Stimulated activated CD8-positive, alpha-beta memory T cell treated with anti-CD3 and anti-CD28 coated beads, Interleukin-4, amount 100 ng/mL, for 24 hours (primary cell): ENCODE data around the gene LRP1B.

Experiments
- DNase-seq: peaks from one replicate; pipeline ENCODE4 v3.0.0-alpha.2; 2020; ENCODE audit warnings: low read depth

The LRP1B gene

GRCh38 chr2:141118836-141119235 lies 1012.0 kb downstream of the LRP1B start:
- no peak for DNase-seq

GRCh38 chr2:141113301-141113700 lies 1017.5 kb downstream of the LRP1B start:
- DNase-seq: no peak

GRCh38 chr2:141109633-141110032 lies 1021.2 kb downstream of the LRP1B start:
- no peak for DNase-seq

- no peak for DNase-seq
These were observed 1025.1 kb downstream of the LRP1B start for GRCh38 chr2:141105763-141106162.

- DNase-seq: no peak
These were observed 1027.6 kb downstream of the LRP1B start for GRCh38 chr2:141103216-141103615.

GRCh38 chr2:141079231-141079630 lies 1051.6 kb downstream of the LRP1B start:
- no peak for DNase-seq

- DNase-seq: no peak
These were observed 1055.1 kb downstream of the LRP1B start for GRCh38 chr2:141075753-141076152.

- no peak for DNase-seq
These were observed 1062.6 kb downstream of the LRP1B start for GRCh38 chr2:141068053-141068682.

GRCh38 chr2:141065042-141065441 lies 1065.8 kb downstream of the LRP1B start:
- DNase-seq: no peak

- DNase-seq: no peak
These were observed 1067.4 kb downstream of the LRP1B start for GRCh38 chr2:141063406-141063805.

GRCh38 chr2:141062443-141062842 lies 1068.4 kb downstream of the LRP1B start:
- DNase-seq: no peak

GRCh38 chr2:141062031-141062430 lies 1068.8 kb downstream of the LRP1B start:
- DNase-seq: no peak

- no peak for DNase-seq
These were observed 1072.3 kb downstream of the LRP1B start for GRCh38 chr2:141058556-141058955.

GRCh38 chr2:141055531-141055930 lies 1075.3 kb downstream of the LRP1B start:
- DNase-seq: no peak

GRCh38 chr2:141048951-141049350 lies 1081.9 kb downstream of the LRP1B start:
- DNase-seq: no peak

- DNase-seq: no peak
These were observed 1089.5 kb downstream of the LRP1B start for GRCh38 chr2:141041281-141041680.

- DNase-seq: no peak
These were observed 1092.5 kb downstream of the LRP1B start for GRCh38 chr2:141038341-141038740.

- no peak for DNase-seq
These were observed 1093.5 kb downstream of the LRP1B start for GRCh38 chr2:141037361-141037760.

- DNase-seq: no peak
These were observed 1094.9 kb downstream of the LRP1B start for GRCh38 chr2:141035846-141036420.

- DNase-seq: no peak
These were observed 1101.3 kb downstream of the LRP1B start for GRCh38 chr2:141029428-141030078.

GRCh38 chr2:141027221-141027620 lies 1103.6 kb downstream of the LRP1B start:
- no peak for DNase-seq

- DNase-seq: no peak
These were observed 1109.2 kb downstream of the LRP1B start for GRCh38 chr2:141021611-141022010.

- DNase-seq: no peak
These were observed 1109.7 kb downstream of the LRP1B start for GRCh38 chr2:141021109-141021508.

- no peak for DNase-seq
These were observed 1110.5 kb downstream of the LRP1B start for GRCh38 chr2:141020346-141020745.
